IMR-90 (cell line): ENCODE results near the gene CYP27C1. TPM values are rescaled to one million over a fixed set of nuclear protein-coding genes. Genes with fewer than 3 reads are reported as not detected.

ENCODE experiments used
- ATAC-seq: fragments of 200-7000 bp; cut with Tn5 transposase; 2 replicates; pipeline ENCODE4 v1.9.1; 2020; ENCODE audit warnings: low read depth, mild to moderate bottlenecking, moderate library complexity
- BruUV-seq: library from RNA; stranded (reverse); fragments of 400-500 nt; replicated peaks from 2 replicates; lab custom pipeline; 2021; lab: Mats Ljungman, UMichigan
- CTCF ChIA-PET: fragments of 300-600 bp; formaldehyde crosslinking; extraction: SDS; loops from one replicate; lab custom pipeline; 2021; ENCODE audit warnings: antibody characterized with exemption; lab: Yijun Ruan, JAX
- POLR2A ChIA-PET: fragments of 300-600 bp; sonication (Branson Sonifier 250); formaldehyde crosslinking; loops from one replicate; lab custom pipeline; 2022; ENCODE audit warnings: antibody characterized with exemption; ENCODE audit not compliant: unreplicated experiment; lab: Charles Lee
- DNase-seq: peaks from one replicate; pipeline ENCODE4 v3.0.0; 2013
- H2AFZ ChIP-seq: replicated peaks from 2 replicates; pipeline ENCODE3; 2013; ENCODE audit warnings: low read length, mild to moderate bottlenecking; ENCODE audit not compliant: poor library complexity
- H2AK5ac ChIP-seq: 2 replicates; pipeline ENCODE4 v1.6.1; 2013; ENCODE audit warnings: low read depth, low read length, inconsistent platforms
- H2AK9ac ChIP-seq: replicated peaks from 2 replicates; pipeline ENCODE3; 2013; ENCODE audit warnings: mild to moderate bottlenecking, low read depth, low read length, moderate library complexity; ENCODE audit not compliant: poor library complexity
- H2BK120ac ChIP-seq: 2 replicates; pipeline ENCODE4 v1.6.1; 2013; ENCODE audit warnings: low read depth, low read length, inconsistent platforms
- H2BK15ac ChIP-seq: 3 replicates; pipeline ENCODE4 v1.6.1; 2013; ENCODE audit warnings: low read depth, low read length, inconsistent platforms
- H2BK20ac ChIP-seq: 2 replicates; pipeline ENCODE4 v1.6.1; 2013; ENCODE audit warnings: low read depth, mild to moderate bottlenecking, inconsistent platforms, low read length, moderate library complexity
- H2BK5ac ChIP-seq: 2 replicates; pipeline ENCODE4 v1.6.1; 2013; ENCODE audit warnings: mild to moderate bottlenecking, low read depth, low read length, inconsistent platforms; ENCODE audit not compliant: poor library complexity, severe bottlenecking
- H3K14ac ChIP-seq: replicated peaks from 2 replicates; pipeline ENCODE4 v1.6.1; 2013; ENCODE audit warnings: low read depth, low read length, inconsistent platforms
- H3K18ac ChIP-seq: 2 replicates; pipeline ENCODE4 v1.6.1; 2013; ENCODE audit warnings: low read depth, low read length, control low read depth
- H3K23ac ChIP-seq: 2 replicates; pipeline ENCODE4 v1.6.1; 2013; ENCODE audit warnings: low read depth, low read length, inconsistent platforms
- H3K27ac ChIP-seq: 2 replicates; pipeline ENCODE4 v1.5.1; 2013; ENCODE audit warnings: mild to moderate bottlenecking, control low read depth, low read length; ENCODE audit not compliant: insufficient read depth
- H3K27me3 ChIP-seq: 2 replicates; pipeline ENCODE4 v1.6.1; 2013; ENCODE audit warnings: low read length; ENCODE audit not compliant: control insufficient read depth, insufficient read depth
- H3K36me3 ChIP-seq: 2 replicates; pipeline ENCODE4 v1.6.1; 2013; ENCODE audit warnings: low read length, mixed read lengths; ENCODE audit not compliant: control insufficient read depth, insufficient read depth
- H3K4ac ChIP-seq: 2 replicates; pipeline ENCODE4 v1.6.1; 2013; ENCODE audit warnings: low read depth, low read length, inconsistent platforms
- H3K4me1 ChIP-seq: 2 replicates; pipeline ENCODE4 v1.6.1; 2013; ENCODE audit warnings: low read length, mixed read lengths; ENCODE audit not compliant: control insufficient read depth, insufficient read depth
- H3K4me2 ChIP-seq: 2 replicates; pipeline ENCODE4 v1.6.1; 2013; ENCODE audit warnings: low read depth, mild to moderate bottlenecking, control low read depth, low read length, moderate library complexity
- H3K4me3 ChIP-seq: 2 replicates; pipeline ENCODE4 v1.5.1; 2013; ENCODE audit warnings: low read depth, mild to moderate bottlenecking, control low read depth, low read length, moderate library complexity; ENCODE audit not compliant: insufficient read depth
- H3K56ac ChIP-seq: 2 replicates; pipeline ENCODE4 v1.6.1; 2013; ENCODE audit warnings: low read length, inconsistent platforms; ENCODE audit not compliant: insufficient read depth; ENCODE audit errors: extremely low read depth
- H3K79me1 ChIP-seq, 2 experiments: 2 replicates each; pipeline ENCODE4 v1.6.1; 2013; ENCODE audit warnings: low read length in 2 of 2, inconsistent platforms in 1 of 2, low read depth in 1 of 2
- H3K9ac ChIP-seq: 2 replicates; pipeline ENCODE4 v1.6.1; 2013; ENCODE audit warnings: low read depth, low read length, control low read depth
- H3K9me1 ChIP-seq: 2 replicates; pipeline ENCODE4 v1.6.1; 2013; ENCODE audit warnings: low read length, inconsistent platforms; ENCODE audit not compliant: insufficient read depth
- H3K9me3 ChIP-seq: 2 replicates; pipeline ENCODE4 v1.6.1; 2013; ENCODE audit warnings: low read length; ENCODE audit not compliant: control insufficient read depth, insufficient read depth
- H4K20me1 ChIP-seq: 2 replicates; pipeline ENCODE4 v1.6.1; 2013; ENCODE audit warnings: low read length, inconsistent platforms; ENCODE audit not compliant: insufficient read depth
- H4K5ac ChIP-seq: 2 replicates; pipeline ENCODE4 v1.6.1; 2013; ENCODE audit warnings: mild to moderate bottlenecking, low read depth, low read length, control low read depth
- H4K8ac ChIP-seq, 2 experiments: 2 replicates each; pipeline ENCODE4 v1.6.1; 2013; ENCODE audit warnings: low read depth in 2 of 2, low read length in 2 of 2, control low read depth in 1 of 2, inconsistent platforms in 1 of 2
- H4K91ac ChIP-seq: 2 replicates; pipeline ENCODE4 v1.6.1; 2013; ENCODE audit warnings: low read depth, low read length, inconsistent platforms; ENCODE audit not compliant: insufficient read depth
- BHLHE40 ChIP-seq: fragments of 150-350 bp; IDR thresholded peaks from 2 replicates; pipeline ENCODE4 v1.6.1; 2016; ENCODE audit warnings: mild to moderate bottlenecking, low read depth, low read length
- CEBPB ChIP-seq: IDR thresholded peaks from 2 replicates; pipeline ENCODE4 v1.6.1; 2012; ENCODE audit warnings: low read depth, low read length, improper control_type of control experiment
- CHD1 ChIP-seq: IDR thresholded peaks from 2 replicates; pipeline ENCODE4 v1.6.1; 2012; ENCODE audit warnings: low read depth, low read length, improper control_type of control experiment
- CTCF ChIP-seq: conservative IDR thresholded peaks from 2 replicates; pipeline ENCODE4 v1.5.1; 2012; ENCODE audit warnings: mild to moderate bottlenecking, low read depth, low read length, improper control_type of control experiment
- FOS ChIP-seq: fragments of 150-350 bp; IDR thresholded peaks from 2 replicates; pipeline ENCODE4 v1.6.1; 2016; ENCODE audit warnings: low read depth, low read length
- MAFK ChIP-seq: IDR thresholded peaks from 2 replicates; pipeline ENCODE4 v1.6.1; 2012; ENCODE audit warnings: low read depth, low read length, improper control_type of control experiment
- MAZ ChIP-seq: IDR thresholded peaks from 2 replicates; pipeline ENCODE4 v1.6.1; 2012; ENCODE audit warnings: low read depth, mild to moderate bottlenecking, low read length, improper control_type of control experiment, moderate library complexity, borderline replicate concordance
- MXI1 ChIP-seq: IDR thresholded peaks from 2 replicates; pipeline ENCODE4 v1.6.1; 2012; ENCODE audit warnings: low read depth, mild to moderate bottlenecking, low read length, moderate library complexity, borderline replicate concordance
- NFE2L2 ChIP-seq: fragments of 150-350 bp; IDR thresholded peaks from 2 replicates; pipeline ENCODE4 v1.6.1; 2016; ENCODE audit warnings: low read depth, mild to moderate bottlenecking, low read length
- POLR2A ChIP-seq: IDR thresholded peaks from 2 replicates; pipeline ENCODE4 v1.6.1; 2012; ENCODE audit warnings: mild to moderate bottlenecking, low read depth, low read length
- RAD21 ChIP-seq: IDR thresholded peaks from 2 replicates; pipeline ENCODE4 v1.6.1; 2012; ENCODE audit warnings: low read length, improper control_type of control experiment
- RCOR1 ChIP-seq: IDR thresholded peaks from 2 replicates; pipeline ENCODE4 v1.6.1; 2012; ENCODE audit warnings: mild to moderate bottlenecking, low read length, improper control_type of control experiment; ENCODE audit not compliant: insufficient replicate concordance
- RFX5 ChIP-seq: IDR thresholded peaks from 2 replicates; pipeline ENCODE4 v1.8.0; 2012; ENCODE audit warnings: low read depth, mild to moderate bottlenecking, low read length, moderate library complexity
- SMC3 ChIP-seq: fragments of 150-350 bp; IDR thresholded peaks from 2 replicates; pipeline ENCODE4 v1.6.1; 2016; ENCODE audit warnings: low read depth, mild to moderate bottlenecking, antibody characterized with exemption, low read length, moderate library complexity
- USF2 ChIP-seq: fragments of 150-350 bp; IDR thresholded peaks from 2 replicates; pipeline ENCODE4 v1.6.1; 2017; ENCODE audit warnings: mild to moderate bottlenecking, antibody characterized with exemption, low read length, low read depth
- WGBS, 2 experiments: methylation state at CpG; one replicate each; pipeline versions ENCODE4 v1.1.5 to v1.1.7; 2013; ENCODE audit warnings: missing lambda C conversion rate in 2 of 2; ENCODE audit not compliant: insufficient read length in 1 of 2; ENCODE audit errors: extremely low coverage in 2 of 2; 5-methylcytosine and 5-hydroxymethylcytosine counted together
- dilution Hi-C: fragments of 300-500 bp; cut with HindIII; formaldehyde crosslinking; loops from one replicate; pipeline ENCODE4 v1.14.3; 2018; ENCODE audit warnings: low sequenced_read_pairs; ENCODE audit not compliant: unreplicated experiment
- in situ Hi-C: fragments of 300-500 bp; cut with MboI; formaldehyde crosslinking; loops from 3 replicates; pipeline ENCODE4 v1.14.3; 2019; ENCODE audit warnings: low sequenced_read_pairs, inconsistent platforms, mixed read lengths
- intact Hi-C: fragments of 100-400 bp; cut with micrococcal nuclease; formaldehyde crosslinking; loops from 2 replicates; pipeline ENCODE4 v1.10.0; 2022
- polyA plus RNA-seq, 3 experiments: library from polyadenylated mRNA; depleted of rRNA; stranded (reverse); fragments of >200 nt; gene quantifications; 2 replicates each; pipeline ENCODE4 v1.2.3, GENCODE V29; 2012; ENCODE audit warnings: low replicate concordance in 1 of 3
- total RNA-seq: library from RNA; depleted of rRNA; stranded (reverse); fragments of >200 nt; gene quantifications from 2 replicates; pipeline ENCODE4 v1.2.3, GENCODE V29; 2012
- TF ChIP-seq, protein P1 (sequence below): fragments of 150-350 bp; IDR thresholded peaks from 2 replicates; pipeline ENCODE4 v1.6.1; 2016; ENCODE audit warnings: low read depth, mild to moderate bottlenecking, low read length, moderate library complexity, borderline replicate concordance

The CYP27C1 gene
- total and polyA plus RNA-seq, 2 of the 4 experiments (the other 2 are of a cell fraction), result not detected

GRCh38 chr2:127174640-127175039 lies 45.5 kb downstream of the CYP27C1 start:
- DNase-seq, result no peak
- no peaks in the 10 kb centered on the region for H3K79me1 ChIP-seq
- peaks cover 20% of the 10 kb centered on the region for H3K4me1 ChIP-seq
- H3K27ac ChIP-seq, result no peak overlapping the region
- no peak overlapping the region for H3K4me2 ChIP-seq
- H2BK15ac ChIP-seq, result peak overlapping the region; percentile 27; the same call in 1 of the 3 replicates
- CTCF ChIA-PET, result interaction anchor here (0.6 kb wide), 1 partner anchor 103 kb away, joined by 3 read pairs; no protein-coding TSS in a partner anchor
- no peak overlapping the region for H2BK5ac ChIP-seq
- 59% methylated on average over 5 of the region's 6 CpGs; no CpG with 5 or more reads in 1 of the 2 experiments for WGBS, 2 experiments
- H2BK120ac ChIP-seq, result no peak overlapping the region
- H2BK20ac ChIP-seq, result peak overlapping the region; percentile 62
- no peak overlapping the region for H4K91ac ChIP-seq
- TF ChIP-seq SMC3 (no peak), CEBPB (no peak), CTCF (no peak), FOS (no peak), RFX5 (no peak), MAZ (no peak), MXI1 (no peak), USF2 (no peak), CHD1 (no peak), NFE2L2 (no peak), BHLHE40 (no peak), MAFK (no peak), RAD21 (no peak), RCOR1 (no peak), POLR2A (no peak)
- TF ChIP-seq, protein P1, sequence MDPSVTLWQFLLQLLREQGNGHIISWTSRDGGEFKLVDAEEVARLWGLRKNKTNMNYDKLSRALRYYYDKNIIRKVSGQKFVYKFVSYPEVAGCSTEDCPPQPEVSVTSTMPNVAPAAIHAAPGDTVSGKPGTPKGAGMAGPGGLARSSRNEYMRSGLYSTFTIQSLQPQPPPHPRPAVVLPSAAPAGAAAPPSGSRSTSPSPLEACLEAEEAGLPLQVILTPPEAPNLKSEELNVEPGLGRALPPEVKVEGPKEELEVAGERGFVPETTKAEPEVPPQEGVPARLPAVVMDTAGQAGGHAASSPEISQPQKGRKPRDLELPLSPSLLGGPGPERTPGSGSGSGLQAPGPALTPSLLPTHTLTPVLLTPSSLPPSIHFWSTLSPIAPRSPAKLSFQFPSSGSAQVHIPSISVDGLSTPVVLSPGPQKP, result no peak
- H3K9me3 ChIP-seq, result no peaks in the 10 kb centered on the region
- H2AK9ac ChIP-seq, result peak overlapping the region; percentile 29
- no peak overlapping the region for H3K9ac ChIP-seq
- dilution Hi-C loops (no loop called here), in situ Hi-C loops (loop anchor here (10.0 kb wide), 1 partner anchor 110 kb away; no protein-coding TSS in a partner anchor), intact Hi-C loops (loop anchor here (1.0 to 2.0 kb wide), 2 partner anchors 68 to 106 kb away; partner anchors contain the start of gene BIN1)
- H3K14ac ChIP-seq, result no peak overlapping the region
- H3K56ac ChIP-seq, result no peak overlapping the region
- no peak overlapping the region for H3K23ac ChIP-seq
- no TSS peak for BruUV-seq
- no peaks in the 10 kb centered on the region for H4K20me1 ChIP-seq
- no peak for ATAC-seq
- H3K36me3 ChIP-seq, result no peaks in the 10 kb centered on the region
- H3K4ac ChIP-seq, result 0 out of 2 replicates have a peak overlapping the region, but pooled peaks have one; percentile 29
- peak overlapping the region; percentile 60 for H2AFZ ChIP-seq
- H3K4me3 ChIP-seq, result no peak overlapping the region
- no peak overlapping the region; a peak in 1 of 4 replicates for H4K8ac ChIP-seq
- POLR2A ChIA-PET, result no interaction called here
- peaks cover 11% of the 10 kb centered on the region; the same call in 1 of the 2 replicates for H3K9me1 ChIP-seq
- H3K18ac ChIP-seq, result no peak overlapping the region; the same call in 1 of the 2 replicates
- peak overlapping the region; percentile 26; the same call in 1 of the 2 replicates for H2AK5ac ChIP-seq
- H4K5ac ChIP-seq, result no peak overlapping the region
- no peaks in the 10 kb centered on the region for H3K27me3 ChIP-seq
